SK-N-MC (cell line): ENCODE results near the gene RIMKLB.

ENCODE experiments used
- DNase-seq: peaks from one replicate; pipeline ENCODE4 v3.0.0-alpha.2; 2011; ENCODE audit warnings: low read depth, low spot score
- H3K27ac ChIP-seq: fragments of 200-600 bp; sonication (generic); 2 replicates; pipeline ENCODE4 v1.5.1; 2016; ENCODE audit warnings: mixed run types
- H3K36me3 ChIP-seq: fragments of 200-600 bp; sonication (generic); 2 replicates; pipeline ENCODE4 v1.6.1; 2017; ENCODE audit warnings: antibody characterized with exemption, low read length, mixed read lengths; ENCODE audit not compliant: insufficient read depth
- H3K4me3 ChIP-seq: fragments of 200-600 bp; sonication (generic); 2 replicates; pipeline ENCODE4 v1.5.1; 2016
- H3K9ac ChIP-seq: fragments of 200-600 bp; sonication (generic); 2 replicates; pipeline ENCODE4 v1.8.0; 2017; ENCODE audit warnings: mixed run types, mixed read lengths; ENCODE audit not compliant: insufficient read length
- H3K9me3 ChIP-seq: fragments of 200-600 bp; sonication (generic); 2 replicates; pipeline ENCODE4 v1.6.1; 2017; ENCODE audit warnings: low read depth, mild to moderate bottlenecking, antibody characterized with exemption, low read length, moderate library complexity, mixed read lengths
- EZH2 ChIP-seq: fragments of 200-600 bp; sonication (generic); IDR thresholded peaks from one replicate; pipeline ENCODE4 v1.6.1; 2017; ENCODE audit warnings: antibody characterized with exemption
- FOXP2 ChIP-seq: optimal IDR thresholded peaks from 2 replicates; pipeline ENCODE3; 2011; ENCODE audit warnings: mild to moderate bottlenecking, moderate library complexity; ENCODE audit not compliant: insufficient read depth; ENCODE audit errors: extremely low read length, control extremely low read depth
- POLR2AphosphoS5 ChIP-seq: IDR thresholded peaks from 2 replicates; pipeline ENCODE4 v1.6.1; 2012; ENCODE audit warnings: mild to moderate bottlenecking, low read depth, low read length, borderline replicate concordance

Gene RIMKLB

GRCh38 chr12:8664228-8664913, 33.4 kb upstream of the RIMKLB start:
- TF ChIP-seq EZH2 (no peak), FOXP2 (no peak), POLR2AphosphoS5 (no peak)
- Histone ChIP-seq H3K36me3 (no peaks in the 10 kb centered on the region), H3K4me3 (no peak overlapping the region), H3K27ac (no peak overlapping the region), H3K9me3 (no peaks in the 10 kb centered on the region), H3K9ac (no peak overlapping the region)
- no peak for DNase-seq

- no peak; the same call in 1 of the 2 replicates for TF ChIP-seq POLR2AphosphoS5
- TF ChIP-seq FOXP2, result no peak
- no peak for TF ChIP-seq EZH2
- no peaks in the 10 kb centered on the region for H3K9me3 ChIP-seq
- peak overlapping the region; percentile 34 for H3K4me3 ChIP-seq
- peak; percentile 50 for DNase-seq
- peak overlapping the region; percentile 67 for H3K27ac ChIP-seq
- no peaks in the 10 kb centered on the region for H3K36me3 ChIP-seq
- H3K9ac ChIP-seq, result no peak overlapping the region
Measured at GRCh38 chr12:8665759-8666158, 32.0 kb upstream of the RIMKLB start.

GRCh38 chr12:8667270-8667669, 30.5 kb upstream of the RIMKLB start:
- no peak overlapping the region for H3K9ac ChIP-seq
- H3K4me3 ChIP-seq, result no peak overlapping the region
- H3K36me3 ChIP-seq, result no peaks in the 10 kb centered on the region
- no peak overlapping the region for H3K27ac ChIP-seq
- TF ChIP-seq POLR2AphosphoS5 (no peak), FOXP2 (no peak), EZH2 (no peak)
- H3K9me3 ChIP-seq, result no peaks in the 10 kb centered on the region
- no peak for DNase-seq

GRCh38 chr12:8668441-8668840, 29.4 kb upstream of the RIMKLB start:
- Histone ChIP-seq H3K9me3 (no peaks in the 10 kb centered on the region), H3K27ac (no peak overlapping the region), H3K9ac (no peak overlapping the region), H3K4me3 (no peak overlapping the region), H3K36me3 (no peaks in the 10 kb centered on the region)
- no peak for DNase-seq
- TF ChIP-seq EZH2 (no peak), FOXP2 (no peak), POLR2AphosphoS5 (no peak)

GRCh38 chr12:8672381-8672780, 25.4 kb upstream of the RIMKLB start:
- H3K4me3 ChIP-seq, result no peak overlapping the region
- TF ChIP-seq EZH2 (no peak), FOXP2 (no peak), POLR2AphosphoS5 (no peak)
- H3K27ac ChIP-seq, result no peak overlapping the region
- H3K9ac ChIP-seq, result no peak overlapping the region
- H3K36me3 ChIP-seq, result no peaks in the 10 kb centered on the region
- H3K9me3 ChIP-seq, result no peaks in the 10 kb centered on the region
- no peak for DNase-seq

GRCh38 chr12:8675591-8676036, 22.2 kb upstream of the RIMKLB start:
- no peak for DNase-seq
- Histone ChIP-seq H3K27ac (0 out of 2 replicates have a peak overlapping the region, but pooled peaks have one; percentile 1), H3K4me3 (no peak overlapping the region), H3K9me3 (no peaks in the 10 kb centered on the region), H3K36me3 (no peaks in the 10 kb centered on the region), H3K9ac (no peak overlapping the region)
- TF ChIP-seq EZH2 (no peak), FOXP2 (no peak), POLR2AphosphoS5 (no peak)

GRCh38 chr12:8676651-8677050, 21.1 kb upstream of the RIMKLB start:
- Histone ChIP-seq H3K4me3 (no peak overlapping the region), H3K9me3 (no peaks in the 10 kb centered on the region), H3K27ac (no peak overlapping the region), H3K9ac (no peak overlapping the region), H3K36me3 (no peaks in the 10 kb centered on the region)
- no peak for TF ChIP-seq EZH2
- no peak for TF ChIP-seq FOXP2
- no peak for TF ChIP-seq POLR2AphosphoS5
- DNase-seq, result no peak

- Histone ChIP-seq H3K27ac (no peak overlapping the region), H3K4me3 (no peak overlapping the region)
- DNase-seq, result no peak
Measured at GRCh38 chr12:8677362-8677761, 20.4 kb upstream of the RIMKLB start.

GRCh38 chr12:8678661-8679111, 19.1 kb upstream of the RIMKLB start:
- TF ChIP-seq FOXP2, result no peak
- no peak for TF ChIP-seq POLR2AphosphoS5
- no peak for TF ChIP-seq EZH2
- no peak overlapping the region for H3K4me3 ChIP-seq
- no peak overlapping the region for H3K9ac ChIP-seq
- H3K9me3 ChIP-seq, result no peaks in the 10 kb centered on the region
- no peak overlapping the region for H3K27ac ChIP-seq
- DNase-seq, result no peak
- no peaks in the 10 kb centered on the region for H3K36me3 ChIP-seq

More at GRCh38 chr12:8677362-8677761, 20.4 kb upstream of the RIMKLB start:
- TF ChIP-seq FOXP2 (no peak), EZH2 (no peak), POLR2AphosphoS5 (no peak)
- Histone ChIP-seq H3K36me3 (no peaks in the 10 kb centered on the region), H3K9ac (no peak overlapping the region), H3K9me3 (no peaks in the 10 kb centered on the region)
